ENCODE measurements around the gene MCCC2. TPM values are rescaled to one million over a fixed set of nuclear protein-coding genes. Genes with fewer than 3 reads are reported as not detected.

MCCC2 gene
- total and polyA plus RNA-seq, 2 donors from 2014 or later, result 57.7 to 61.0 TPM

Other genes with a start within 250 kb of the MCCC2 start
- 27.6 TPM for gene BDP1, start 131.7 kb upstream of the MCCC2 start, total RNA-seq
- 5.1 TPM for gene BDP1, start 131.7 kb upstream of the MCCC2 start, polyA plus RNA-seq (ENCODE audit: insufficient read depth, low read depth, low replicate concordance)
- gene CARTPT, start 131.9 kb downstream of the MCCC2 start, total RNA-seq, result not detected
- gene CARTPT, start 131.9 kb downstream of the MCCC2 start, polyA plus RNA-seq (ENCODE audit: insufficient read depth, low read depth, low replicate concordance), result not detected